Tibial nerve (tissue), 4 donors: Measurements from ENCODE around the gene GOLGA6L2.

Source experiments
- EP300 ChIP-seq, 2 donors: sonication (generic); formaldehyde crosslinking; IDR thresholded peaks; one replicate each; pipeline ENCODE4 v1.6.1; 2017; ENCODE audit warnings: antibody characterized with exemption in 2 of 2, mild to moderate bottlenecking in 1 of 2
- TF ChIP-seq, protein P1 (sequence below), 5 experiments: fragments of 200-600 bp in 3 of 5; fragments of 450-650 bp in 2 of 5; sonication (generic) in 3 of 5; IDR thresholded peaks; one replicate each; pipeline ENCODE4 v1.5.1; 2016 to 2019; ENCODE audit warnings: antibody characterized with exemption in 5 of 5, mild to moderate bottlenecking in 3 of 5, moderate library complexity in 2 of 5

DNA sequence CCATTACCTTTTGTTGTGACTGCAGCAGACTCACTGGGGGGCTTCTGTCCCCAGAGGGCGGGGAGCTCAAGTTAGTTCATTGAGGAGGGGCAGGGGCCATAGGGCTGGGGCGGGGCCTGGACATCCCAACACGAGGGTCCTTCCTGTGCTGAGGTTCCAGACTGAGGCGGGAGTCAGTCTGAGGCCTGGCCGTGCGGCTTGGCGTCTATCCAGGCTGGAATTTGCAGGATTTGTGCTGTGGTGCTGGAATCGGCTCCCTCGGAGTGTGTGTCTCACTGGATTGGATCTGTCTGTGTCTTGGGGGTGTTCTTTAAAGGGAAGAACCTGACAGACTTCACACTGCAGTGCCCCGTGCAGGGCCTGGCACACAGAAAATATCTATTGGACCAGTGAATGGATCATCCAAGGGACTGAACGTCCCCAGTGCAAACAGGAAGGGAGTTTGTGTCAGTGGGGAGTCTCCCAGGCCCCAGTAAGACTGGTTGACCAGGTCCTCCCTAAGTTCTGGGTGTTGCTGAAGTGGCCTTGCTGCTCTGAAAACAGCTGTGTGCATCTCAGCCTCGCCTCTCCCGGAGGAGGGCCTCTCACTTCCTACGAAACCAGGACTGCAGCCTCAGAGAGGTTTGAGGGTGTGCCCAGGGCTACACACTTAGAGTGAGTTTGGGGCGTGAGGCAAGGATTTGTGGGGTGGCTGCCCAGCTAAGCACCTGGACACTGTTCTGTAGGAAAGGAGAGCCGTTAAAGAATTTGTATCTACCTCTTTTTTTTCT lies 26.1 kb downstream of the GOLGA6L2 start:
- TF ChIP-seq, protein P1, sequence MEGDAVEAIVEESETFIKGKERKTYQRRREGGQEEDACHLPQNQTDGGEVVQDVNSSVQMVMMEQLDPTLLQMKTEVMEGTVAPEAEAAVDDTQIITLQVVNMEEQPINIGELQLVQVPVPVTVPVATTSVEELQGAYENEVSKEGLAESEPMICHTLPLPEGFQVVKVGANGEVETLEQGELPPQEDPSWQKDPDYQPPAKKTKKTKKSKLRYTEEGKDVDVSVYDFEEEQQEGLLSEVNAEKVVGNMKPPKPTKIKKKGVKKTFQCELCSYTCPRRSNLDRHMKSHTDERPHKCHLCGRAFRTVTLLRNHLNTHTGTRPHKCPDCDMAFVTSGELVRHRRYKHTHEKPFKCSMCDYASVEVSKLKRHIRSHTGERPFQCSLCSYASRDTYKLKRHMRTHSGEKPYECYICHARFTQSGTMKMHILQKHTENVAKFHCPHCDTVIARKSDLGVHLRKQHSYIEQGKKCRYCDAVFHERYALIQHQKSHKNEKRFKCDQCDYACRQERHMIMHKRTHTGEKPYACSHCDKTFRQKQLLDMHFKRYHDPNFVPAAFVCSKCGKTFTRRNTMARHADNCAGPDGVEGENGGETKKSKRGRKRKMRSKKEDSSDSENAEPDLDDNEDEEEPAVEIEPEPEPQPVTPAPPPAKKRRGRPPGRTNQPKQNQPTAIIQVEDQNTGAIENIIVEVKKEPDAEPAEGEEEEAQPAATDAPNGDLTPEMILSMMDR (IDR thresholded peaks at IDR 0.05) = no peak
- TF ChIP-seq EP300 (IDR thresholded peaks at IDR 0.05) = no peak
